Ureter (tissue), 1 donor: ENCODE measurements around the gene BSN. TPM values are rescaled to one million over a fixed set of nuclear protein-coding genes. Genes with fewer than 3 reads are reported as not detected.

ENCODE experiments used
- DNase-seq: peaks from one replicate; pipeline ENCODE4 v3.0.0-alpha.2; 2020; ENCODE audit warnings: low spot score
- total RNA-seq: library from RNA; stranded (reverse); gene quantifications from one replicate; pipeline ENCODE4 v1.2.4, GENCODE V29; 2023
- donor health status: DM: yes; HTN: yes; CAD: no.

The BSN gene
- total RNA-seq, 1 donor from 2014 or later: 2.4 TPM

GRCh38 chr3:49601358-49602048 is 47.2 kb downstream of the BSN start:
- no peak for DNase-seq

- DNase-seq: no peak
These were observed 47.8 kb downstream of the BSN start for GRCh38 chr3:49602049-49602554.

GRCh38 chr3:49602877-49603411 is 48.7 kb downstream of the BSN start:
- DNase-seq: no peak

GRCh38 chr3:49606427-49606826 is 52.1 kb downstream of the BSN start:
- DNase-seq: peak; percentile 7

- DNase-seq: peak; percentile 40
These were observed 52.9 kb downstream of the BSN start for GRCh38 chr3:49607105-49607591.

GRCh38 chr3:49607796-49608195 is 53.5 kb downstream of the BSN start:
- peak; percentile 35 for DNase-seq

- peak; percentile 19 for DNase-seq
These were observed 55.0 kb downstream of the BSN start for GRCh38 chr3:49609314-49609713.

GRCh38 chr3:49609815-49610214 is 55.5 kb downstream of the BSN start:
- peak; percentile 24 for DNase-seq

GRCh38 chr3:49610666-49611280 is 56.5 kb downstream of the BSN start:
- DNase-seq: no peak

- DNase-seq: no peak
These were observed 57.0 kb downstream of the BSN start for GRCh38 chr3:49611291-49611690.

GRCh38 chr3:49611719-49612118 is 57.4 kb downstream of the BSN start:
- DNase-seq: no peak

- no peak for DNase-seq
These were observed 60.7 kb downstream of the BSN start for GRCh38 chr3:49614936-49615335.

GRCh38 chr3:49616061-49616460 is 61.8 kb downstream of the BSN start:
- DNase-seq: no peak

GRCh38 chr3:49616491-49616941 is 62.2 kb downstream of the BSN start:
- DNase-seq: no peak

- DNase-seq: no peak
These were observed 63.2 kb downstream of the BSN start for GRCh38 chr3:49617390-49618013.

- no peak for DNase-seq
These were observed 64.1 kb downstream of the BSN start for GRCh38 chr3:49618412-49618811.

- DNase-seq: no peak
These were observed 65.4 kb downstream of the BSN start for GRCh38 chr3:49619649-49620048.

GRCh38 chr3:49620728-49621127 is 66.5 kb downstream of the BSN start:
- no peak for DNase-seq

- no peak for DNase-seq
These were observed 68.8 kb downstream of the BSN start for GRCh38 chr3:49623071-49623470.

- DNase-seq: no peak
These were observed 70.8 kb downstream of the BSN start for GRCh38 chr3:49625071-49625470.

GRCh38 chr3:49626101-49626581 is 71.9 kb downstream of the BSN start:
- no peak for DNase-seq

- no peak for DNase-seq
These were observed 72.5 kb downstream of the BSN start for GRCh38 chr3:49626796-49627195.
